Activated effector memory CD4-positive, alpha-beta T cell treated with anti-CD3 and anti-CD28 coated beads, Interleukin-2, amount 50 U/mL, for 16 hours (primary cell): Measurements from ENCODE around the gene SORL1.
A peak's percentile ranks its signal among the peaks of the same experiment; 100 is the strongest.

Experiments used
- DNase-seq: peaks from one replicate; pipeline ENCODE4 v3.0.0-alpha.2; 2020

SORL1 gene

GRCh38 chr11:121426476-121427399 is 25.4 kb upstream of the SORL1 start:
- peak; percentile 84 for DNase-seq

- no peak for DNase-seq
These were observed 24.7 kb upstream of the SORL1 start for GRCh38 chr11:121427400-121427744.

GRCh38 chr11:121429556-121429955 is 22.6 kb upstream of the SORL1 start:
- DNase-seq: no peak

GRCh38 chr11:121431820-121432526 is 20.1 kb upstream of the SORL1 start:
- DNase-seq: no peak

GRCh38 chr11:121435132-121435531 is 17.0 kb upstream of the SORL1 start:
- DNase-seq: no peak

GRCh38 chr11:121435551-121436511 is 16.3 kb upstream of the SORL1 start:
- no peak for DNase-seq

- DNase-seq: no peak
These were observed 15.0 kb upstream of the SORL1 start for GRCh38 chr11:121437018-121437685.

- DNase-seq: no peak
These were observed 14.4 kb upstream of the SORL1 start for GRCh38 chr11:121437686-121438078.

- no peak for DNase-seq
These were observed 12.8 kb upstream of the SORL1 start for GRCh38 chr11:121439337-121439736.

GRCh38 chr11:121439759-121440158 is 12.4 kb upstream of the SORL1 start:
- DNase-seq: no peak

- no peak for DNase-seq
These were observed 10.6 kb upstream of the SORL1 start for GRCh38 chr11:121441521-121441920.

GRCh38 chr11:121443688-121444275 is 8.3 kb upstream of the SORL1 start:
- DNase-seq: no peak

- DNase-seq: no peak
These were observed 7.6 kb upstream of the SORL1 start for GRCh38 chr11:121444526-121444925.

- DNase-seq: no peak
These were observed 6.9 kb upstream of the SORL1 start for GRCh38 chr11:121445071-121445768.

- no peak for DNase-seq
These were observed 5.4 kb upstream of the SORL1 start for GRCh38 chr11:121446752-121447156.

GRCh38 chr11:121448011-121448410 is 4.1 kb upstream of the SORL1 start:
- DNase-seq: no peak

- no peak for DNase-seq
These were observed 3.6 kb upstream of the SORL1 start for GRCh38 chr11:121448431-121448941.

- no peak for DNase-seq
These were observed 3.0 kb upstream of the SORL1 start for GRCh38 chr11:121449123-121449522.

- no peak for DNase-seq
These were observed 2.5 kb upstream of the SORL1 start for GRCh38 chr11:121449626-121450025.

GRCh38 chr11:121450401-121450800 is 1.7 kb upstream of the SORL1 start:
- DNase-seq: no peak
